ENCODE measurements around the gene MEOX2.

DNA sequence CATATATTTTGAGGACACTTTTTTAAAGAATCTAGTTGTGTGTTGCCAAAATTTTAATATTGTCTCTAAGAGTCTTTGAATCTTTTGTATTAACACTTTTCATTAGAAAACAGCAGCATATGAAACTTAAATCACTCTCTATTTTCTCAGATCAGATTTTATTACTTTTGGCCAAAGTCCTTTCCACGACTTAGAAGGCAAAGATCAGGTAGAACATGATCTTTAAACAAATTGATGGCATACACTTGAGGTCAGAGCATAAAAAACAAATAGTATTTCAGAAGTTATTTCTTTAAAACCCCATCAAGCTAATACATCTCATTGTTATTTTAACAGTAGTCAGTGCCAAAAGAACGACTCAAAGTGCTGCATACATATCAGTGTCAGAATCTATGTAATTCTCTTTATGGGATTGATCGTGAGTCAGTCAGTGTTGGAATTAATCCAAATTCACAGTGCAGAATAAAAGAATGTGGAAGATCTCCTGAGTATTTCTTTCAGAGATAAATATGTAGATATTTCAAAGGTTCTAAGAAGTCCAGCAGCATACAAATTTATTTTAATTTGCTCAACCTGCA lies 115.1 kb downstream of the MEOX2 start:
- TF ChIP-seq, protein P1, sequence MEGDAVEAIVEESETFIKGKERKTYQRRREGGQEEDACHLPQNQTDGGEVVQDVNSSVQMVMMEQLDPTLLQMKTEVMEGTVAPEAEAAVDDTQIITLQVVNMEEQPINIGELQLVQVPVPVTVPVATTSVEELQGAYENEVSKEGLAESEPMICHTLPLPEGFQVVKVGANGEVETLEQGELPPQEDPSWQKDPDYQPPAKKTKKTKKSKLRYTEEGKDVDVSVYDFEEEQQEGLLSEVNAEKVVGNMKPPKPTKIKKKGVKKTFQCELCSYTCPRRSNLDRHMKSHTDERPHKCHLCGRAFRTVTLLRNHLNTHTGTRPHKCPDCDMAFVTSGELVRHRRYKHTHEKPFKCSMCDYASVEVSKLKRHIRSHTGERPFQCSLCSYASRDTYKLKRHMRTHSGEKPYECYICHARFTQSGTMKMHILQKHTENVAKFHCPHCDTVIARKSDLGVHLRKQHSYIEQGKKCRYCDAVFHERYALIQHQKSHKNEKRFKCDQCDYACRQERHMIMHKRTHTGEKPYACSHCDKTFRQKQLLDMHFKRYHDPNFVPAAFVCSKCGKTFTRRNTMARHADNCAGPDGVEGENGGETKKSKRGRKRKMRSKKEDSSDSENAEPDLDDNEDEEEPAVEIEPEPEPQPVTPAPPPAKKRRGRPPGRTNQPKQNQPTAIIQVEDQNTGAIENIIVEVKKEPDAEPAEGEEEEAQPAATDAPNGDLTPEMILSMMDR (IDR thresholded peaks at IDR 0.05), result no peak
- no peak for TF ChIP-seq POLR2A (IDR thresholded peaks at IDR 0.05)
